ENCODE measurements around the gene GARIN1A.

GRCh38 chr7:128703609-128704241 is 31.6 kb downstream of the GARIN1A start:
- TF ChIP-seq POLR2A (IDR thresholded peaks at IDR 0.05) (no peak), CTCF (IDR thresholded peaks at IDR 0.05 in 8 of 11, conservative IDR thresholded peaks at IDR 0.05 in 3 of 11) (no peak)

Data from spleen (tissue), 7 donors.